ENCODE data around the gene SAMD13.

GRCh38 chr1:84330125-84330984 is 28.8 kb downstream of the SAMD13 start:
- TF ChIP-seq, protein P1, sequence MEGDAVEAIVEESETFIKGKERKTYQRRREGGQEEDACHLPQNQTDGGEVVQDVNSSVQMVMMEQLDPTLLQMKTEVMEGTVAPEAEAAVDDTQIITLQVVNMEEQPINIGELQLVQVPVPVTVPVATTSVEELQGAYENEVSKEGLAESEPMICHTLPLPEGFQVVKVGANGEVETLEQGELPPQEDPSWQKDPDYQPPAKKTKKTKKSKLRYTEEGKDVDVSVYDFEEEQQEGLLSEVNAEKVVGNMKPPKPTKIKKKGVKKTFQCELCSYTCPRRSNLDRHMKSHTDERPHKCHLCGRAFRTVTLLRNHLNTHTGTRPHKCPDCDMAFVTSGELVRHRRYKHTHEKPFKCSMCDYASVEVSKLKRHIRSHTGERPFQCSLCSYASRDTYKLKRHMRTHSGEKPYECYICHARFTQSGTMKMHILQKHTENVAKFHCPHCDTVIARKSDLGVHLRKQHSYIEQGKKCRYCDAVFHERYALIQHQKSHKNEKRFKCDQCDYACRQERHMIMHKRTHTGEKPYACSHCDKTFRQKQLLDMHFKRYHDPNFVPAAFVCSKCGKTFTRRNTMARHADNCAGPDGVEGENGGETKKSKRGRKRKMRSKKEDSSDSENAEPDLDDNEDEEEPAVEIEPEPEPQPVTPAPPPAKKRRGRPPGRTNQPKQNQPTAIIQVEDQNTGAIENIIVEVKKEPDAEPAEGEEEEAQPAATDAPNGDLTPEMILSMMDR (IDR thresholded peaks at IDR 0.05; ENCODE audit: control extremely low read depth in 1 of 3, insufficient read depth in 1 of 3, low read depth in 1 of 3, low read length in 3 of 3) = no peak
- TF ChIP-seq EGR1 (IDR thresholded peaks at IDR 0.05; ENCODE audit: borderline replicate concordance, low read depth, low read length) (no peak), POLR2A (IDR thresholded peaks at IDR 0.05; ENCODE audit: control extremely low read depth in 1 of 2, low read depth in 2 of 2, low read length in 2 of 2) (no peak), SRF (IDR thresholded peaks at IDR 0.05; ENCODE audit: low read depth, low read length) (no peak), SIRT6 (IDR thresholded peaks at IDR 0.05; ENCODE audit: low read length) (no peak), JUN (IDR thresholded peaks at IDR 0.05; ENCODE audit: low read depth, low read length) (no peak), JUND (IDR thresholded peaks at IDR 0.05; ENCODE audit: low read length) (no peak), ZNF274 (IDR thresholded peaks at IDR 0.05; ENCODE audit: borderline replicate concordance, extremely low read depth, low read length) (no peak), POLR2AphosphoS5 (IDR thresholded peaks at IDR 0.05; ENCODE audit: low read depth, low read length) (no peak), BRCA1 (IDR thresholded peaks at IDR 0.05; ENCODE audit: low read depth, low read length) (no peak)
- TF ChIP-seq, protein P2, sequence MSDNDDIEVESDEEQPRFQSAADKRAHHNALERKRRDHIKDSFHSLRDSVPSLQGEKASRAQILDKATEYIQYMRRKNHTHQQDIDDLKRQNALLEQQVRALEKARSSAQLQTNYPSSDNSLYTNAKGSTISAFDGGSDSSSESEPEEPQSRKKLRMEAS (IDR thresholded peaks at IDR 0.05) = no peak
